Measurements from ENCODE around the gene NEXMIF.

DNA sequence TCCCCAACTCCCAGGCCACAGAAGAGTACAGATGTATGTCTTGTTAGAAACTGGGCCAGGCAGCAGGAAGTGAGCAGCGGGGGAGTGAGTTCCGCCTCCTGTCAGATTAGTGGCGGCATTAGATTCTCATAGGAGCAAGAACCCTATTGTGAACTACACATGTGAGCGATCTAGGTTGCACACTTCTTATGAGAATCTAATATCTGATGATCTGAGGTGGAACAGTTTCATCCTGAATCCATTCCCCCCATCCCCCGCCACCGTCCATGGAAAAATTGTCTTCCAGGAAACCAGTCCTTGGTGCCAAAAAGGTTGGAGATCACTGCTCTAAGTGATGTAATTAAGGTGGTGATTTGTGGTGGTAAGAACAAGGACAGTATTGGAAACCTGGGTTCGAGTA lies 24.5 kb upstream of the NEXMIF start:
- no peak for TF ChIP-seq POLR2A (IDR thresholded peaks at IDR 0.05)
- TF ChIP-seq, protein P1, sequence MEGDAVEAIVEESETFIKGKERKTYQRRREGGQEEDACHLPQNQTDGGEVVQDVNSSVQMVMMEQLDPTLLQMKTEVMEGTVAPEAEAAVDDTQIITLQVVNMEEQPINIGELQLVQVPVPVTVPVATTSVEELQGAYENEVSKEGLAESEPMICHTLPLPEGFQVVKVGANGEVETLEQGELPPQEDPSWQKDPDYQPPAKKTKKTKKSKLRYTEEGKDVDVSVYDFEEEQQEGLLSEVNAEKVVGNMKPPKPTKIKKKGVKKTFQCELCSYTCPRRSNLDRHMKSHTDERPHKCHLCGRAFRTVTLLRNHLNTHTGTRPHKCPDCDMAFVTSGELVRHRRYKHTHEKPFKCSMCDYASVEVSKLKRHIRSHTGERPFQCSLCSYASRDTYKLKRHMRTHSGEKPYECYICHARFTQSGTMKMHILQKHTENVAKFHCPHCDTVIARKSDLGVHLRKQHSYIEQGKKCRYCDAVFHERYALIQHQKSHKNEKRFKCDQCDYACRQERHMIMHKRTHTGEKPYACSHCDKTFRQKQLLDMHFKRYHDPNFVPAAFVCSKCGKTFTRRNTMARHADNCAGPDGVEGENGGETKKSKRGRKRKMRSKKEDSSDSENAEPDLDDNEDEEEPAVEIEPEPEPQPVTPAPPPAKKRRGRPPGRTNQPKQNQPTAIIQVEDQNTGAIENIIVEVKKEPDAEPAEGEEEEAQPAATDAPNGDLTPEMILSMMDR (IDR thresholded peaks at IDR 0.05): no peak
- TF ChIP-seq POLR2AphosphoS5 (IDR thresholded peaks at IDR 0.05): no peak
- no peak for TF ChIP-seq EP300 (IDR thresholded peaks at IDR 0.05)
